ENCODE data around the gene CFAP70. TPM values are rescaled to one million over a fixed set of nuclear protein-coding genes. Genes with fewer than 3 reads are reported as not detected.

CFAP70 gene
- total RNA-seq, 1 experiment from 2014 or later, result 0.24 TPM

DNA sequence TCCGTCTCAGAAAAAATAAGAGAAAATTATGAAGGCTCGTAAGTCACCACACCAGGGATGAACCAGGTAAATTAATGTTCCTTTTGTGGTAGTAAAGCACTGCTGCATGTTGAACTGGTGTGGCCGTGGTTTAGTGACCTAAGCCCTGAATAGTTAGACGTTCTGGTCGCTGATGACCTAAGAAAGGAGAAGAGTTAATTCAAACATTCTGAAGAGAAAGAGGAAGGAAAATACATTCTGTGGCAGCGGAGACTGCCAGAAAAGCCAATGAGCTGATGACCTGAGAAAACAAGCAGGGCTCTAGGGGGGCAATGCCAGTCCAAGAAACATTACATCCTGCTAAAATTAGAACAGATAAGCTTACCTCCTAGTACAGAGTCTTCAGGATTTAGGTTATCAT lies 129.1 kb downstream of the CFAP70 start:
- Histone ChIP-seq H2BK12ac (ENCODE audit: insufficient read length, low read depth, low read length) (no peak overlapping the region), H2BK5ac (ENCODE audit: insufficient read length, low read length) (no peak overlapping the region), H4K5ac (ENCODE audit: insufficient read length, low read depth, low read length) (no peak overlapping the region), H3K4me1 (ENCODE audit: insufficient read depth, low read length) (no peaks in the 10 kb centered on the region), H2BK120ac (ENCODE audit: low read depth, low read length, poor library complexity, severe bottlenecking) (no peak overlapping the region), H3K18ac (ENCODE audit: insufficient read length, low read depth, low read length) (no peak overlapping the region), H3K9ac (ENCODE audit: extremely low read depth, insufficient read length, low read length) (no peak overlapping the region), H4K8ac (replicated peaks; ENCODE audit: insufficient read length, low read depth, low read length) (no peak overlapping the region), H3K4me2 (ENCODE audit: insufficient read depth, insufficient read length, low read length) (no peak overlapping the region), H2BK20ac (ENCODE audit: low read depth, low read length, poor library complexity, severe bottlenecking) (no peak overlapping the region), H3T11ph (ENCODE audit: low read length) (no peak overlapping the region), H3K27me3 (ENCODE audit: insufficient read depth, low read length) (no peaks in the 10 kb centered on the region), H4K91ac (ENCODE audit: insufficient read length, low read depth, low read length) (no peak overlapping the region), H2AK5ac (ENCODE audit: insufficient read length, low read length) (no peak overlapping the region), H3K14ac (ENCODE audit: insufficient read depth, low read length) (no peak overlapping the region), H4K20me1 (ENCODE audit: control insufficient read depth, insufficient read depth, insufficient read length) (no peaks in the 10 kb centered on the region), H2BK15ac (ENCODE audit: low read depth, low read length) (no peak overlapping the region), H3K4ac (ENCODE audit: low read depth, low read length) (no peak overlapping the region), H3K27ac (ENCODE audit: insufficient read length, low read depth, low read length) (no peak overlapping the region), H3K23me2 (ENCODE audit: insufficient read length, low read depth, low read length, poor library complexity, severe bottlenecking) (no peaks in the 10 kb centered on the region), H3K79me2 (ENCODE audit: insufficient read depth, low read length) (no peaks in the 10 kb centered on the region), H3K23ac (ENCODE audit: insufficient read length, low read depth, low read length) (no peak overlapping the region), H3K79me1 (ENCODE audit: insufficient read depth, low read depth, low read length, poor library complexity, severe bottlenecking) (no peaks in the 10 kb centered on the region), H3K56ac (ENCODE audit: insufficient read length, low read depth, low read length) (no peak overlapping the region), H2AFZ (ENCODE audit: low read length) (no peak overlapping the region), H3K9me3 (ENCODE audit: control insufficient read depth, low read depth, low read length) (no peaks in the 10 kb centered on the region)
- Mint-ChIP-seq H3K27me3 (ENCODE audit: low read depth) (no peaks in the 10 kb centered on the region), H3K4me3 (no peak overlapping the region), H3K9me3 (no peaks in the 10 kb centered on the region), H3K36me3 (ENCODE audit: insufficient read depth in 1 of 3, low read depth in 3 of 3) (peaks cover 3 to 9% (median 6%) of the 10 kb centered on the region in 3 experiments; a peak in 6 of 7 replicates), H3K4me1 (no peaks in the 10 kb centered on the region), H3K27ac (peak overlapping the region in 1 of 3 experiments; percentile 34; a peak in 2 of 7 replicates)
- no CpG with 5 or more reads among the region's 6 CpGs for WGBS (ENCODE audit: extremely low coverage, insufficient read length, low lambda C conversion rate)
- no peak for DNase-seq
- TF ChIP-seq CTCF (conservative IDR thresholded peaks at IDR 0.05), result no peak

Data from H9 (cell line).